Muscle layer of duodenum (tissue), 2 donors: ENCODE data around the gene IFITM5.

Source experiments
- H3K27ac ChIP-seq: one replicate; pipeline ENCODE4 v1.7.0; 2013; ENCODE audit warnings: mild to moderate bottlenecking, low read length
- H3K27me3 ChIP-seq: one replicate; pipeline ENCODE4 v1.7.0; 2013; ENCODE audit warnings: low read depth, mild to moderate bottlenecking, control low read depth, low read length
- H3K36me3 ChIP-seq, 2 donors: one replicate each; pipeline ENCODE4 v1.7.0; 2013; ENCODE audit warnings: low read length in 2 of 2, control low read depth in 1 of 2, mild to moderate bottlenecking in 1 of 2; ENCODE audit not compliant: insufficient read depth in 2 of 2, control insufficient read depth in 1 of 2
- H3K4me1 ChIP-seq, 2 donors: one replicate each; pipeline ENCODE4 v1.7.0; 2013; ENCODE audit warnings: low read length in 2 of 2, mild to moderate bottlenecking in 2 of 2, control low read depth in 1 of 2, moderate library complexity in 1 of 2; ENCODE audit not compliant: insufficient read depth in 2 of 2, control insufficient read depth in 1 of 2
- H3K4me3 ChIP-seq, 2 donors: one replicate each; pipeline ENCODE4 v1.7.0; 2013; ENCODE audit warnings: low read length in 2 of 2, low read depth in 1 of 2, mild to moderate bottlenecking in 1 of 2
- H3K9me3 ChIP-seq, 2 donors: one replicate each; pipeline ENCODE4 v1.7.0; 2013; ENCODE audit warnings: low read length in 2 of 2, control low read depth in 1 of 2, mild to moderate bottlenecking in 1 of 2; ENCODE audit not compliant: control insufficient read depth in 1 of 2
- donor health status: healthy.

IFITM5 gene

DNA sequence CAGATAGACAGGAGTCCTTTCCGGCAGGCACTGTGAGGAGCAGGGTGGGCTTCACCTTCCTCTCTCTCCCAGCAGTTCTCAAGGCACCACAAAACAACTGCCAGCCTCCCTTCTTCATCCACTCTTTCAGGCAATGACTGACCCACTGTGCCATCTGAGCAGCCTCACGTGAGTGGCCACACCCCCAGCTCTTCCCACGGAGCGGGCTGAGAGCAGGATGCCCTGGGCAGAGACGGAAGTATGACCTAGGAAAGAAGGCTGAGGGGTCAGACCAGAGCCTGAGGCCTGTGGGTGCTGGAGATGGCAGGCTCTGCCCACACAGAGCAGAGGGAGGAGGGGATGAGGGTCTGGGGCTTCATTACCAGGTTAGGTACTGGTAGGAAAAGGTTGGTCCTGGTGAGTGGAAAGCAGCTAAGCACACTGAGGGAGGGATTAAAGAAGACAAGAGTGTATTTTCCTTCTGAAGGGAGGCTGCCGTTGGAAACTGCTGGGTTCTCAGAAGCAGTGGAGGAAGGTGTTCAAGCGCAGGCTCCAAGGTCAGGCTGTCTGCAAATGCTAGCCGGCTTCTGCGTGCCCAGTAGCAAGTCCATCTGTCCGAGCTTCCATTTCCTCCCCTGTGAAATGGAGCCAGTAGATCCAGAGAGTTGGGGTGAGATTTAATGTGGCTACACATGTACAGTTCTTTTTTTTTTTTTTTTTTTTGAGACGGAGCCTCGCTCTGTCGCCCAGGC lies 16.5 kb downstream of the IFITM5 start:
- Histone ChIP-seq H3K9me3 (no peaks in the 10 kb centered on the region), H3K27ac (no peak overlapping the region), H3K4me3 (peak overlapping the region in 1 of 2 donors; percentile 31), H3K27me3 (peaks cover 43% of the 10 kb centered on the region), H3K4me1 (peaks cover 0 to 32% of the 10 kb centered on the region in 2 donors), H3K36me3 (no peaks in the 10 kb centered on the region)

DNA sequence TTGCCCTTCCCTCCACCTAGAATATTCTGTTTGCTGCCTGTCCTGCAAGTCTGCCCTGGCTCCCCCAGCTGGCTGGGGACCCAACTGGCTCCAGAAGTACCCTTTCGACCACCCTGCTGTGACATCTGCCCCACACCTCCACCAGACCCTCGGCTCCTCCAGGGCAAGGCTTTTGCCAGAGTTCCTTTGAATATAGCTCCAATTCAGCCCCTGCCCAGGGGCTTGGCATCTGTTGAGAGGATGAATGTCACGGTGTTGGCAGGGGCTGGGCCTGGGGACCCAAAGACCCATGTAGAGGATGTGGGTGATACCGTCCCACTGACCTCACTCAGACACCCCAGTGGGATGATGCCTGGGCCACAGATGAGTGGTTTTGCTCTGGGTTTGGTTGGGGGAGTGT lies 17.2 kb downstream of the IFITM5 start:
- H3K36me3 ChIP-seq = no peaks in the 10 kb centered on the region
- H3K27me3 ChIP-seq = peaks cover 43% of the 10 kb centered on the region
- peaks cover 0 to 30% of the 10 kb centered on the region in 2 donors for H3K4me1 ChIP-seq
- peak overlapping the region in 1 of 2 donors; percentile 31 for H3K4me3 ChIP-seq
- H3K9me3 ChIP-seq = no peaks in the 10 kb centered on the region
- no peak overlapping the region for H3K27ac ChIP-seq

DNA sequence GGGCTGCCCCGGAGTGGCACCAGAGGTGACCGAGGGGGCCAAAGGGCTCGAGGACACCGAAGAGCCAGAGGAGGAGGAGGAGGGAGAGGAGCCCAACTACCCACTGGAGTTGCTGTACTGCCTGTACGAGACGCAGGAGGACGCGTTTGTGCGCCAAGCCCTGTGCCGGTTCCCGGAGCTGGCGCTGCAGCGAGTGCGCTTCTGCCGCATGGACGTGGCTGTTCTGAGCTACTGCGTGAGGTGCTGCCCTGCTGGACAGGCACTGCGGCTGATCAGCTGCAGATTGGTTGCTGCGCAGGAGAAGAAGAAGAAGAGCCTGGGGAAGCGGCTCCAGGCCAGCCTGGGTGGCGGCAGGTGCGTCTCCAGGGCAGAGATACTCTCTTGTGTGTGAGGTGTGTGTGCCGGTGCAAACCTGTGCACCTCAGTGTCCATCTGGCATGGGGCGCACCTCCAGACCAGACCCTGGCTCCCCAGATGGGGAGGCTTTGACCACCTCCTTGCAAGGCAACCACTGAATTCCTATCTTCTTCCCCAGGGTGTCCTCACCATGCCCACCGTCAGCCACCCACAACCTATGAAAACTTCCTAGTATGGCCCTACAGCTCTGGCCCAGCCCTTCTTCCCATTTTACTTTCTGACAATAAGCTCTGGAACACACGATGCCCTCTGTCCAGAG lies 17.7 kb downstream of the IFITM5 start:
- Histone ChIP-seq H3K27ac (no peak overlapping the region), H3K4me3 (peak overlapping the region; percentile 31 to 51), H3K36me3 (no peaks in the 10 kb centered on the region), H3K4me1 (peaks cover 0 to 30% of the 10 kb centered on the region in 2 donors), H3K27me3 (peaks cover 43% of the 10 kb centered on the region), H3K9me3 (no peaks in the 10 kb centered on the region)

DNA sequence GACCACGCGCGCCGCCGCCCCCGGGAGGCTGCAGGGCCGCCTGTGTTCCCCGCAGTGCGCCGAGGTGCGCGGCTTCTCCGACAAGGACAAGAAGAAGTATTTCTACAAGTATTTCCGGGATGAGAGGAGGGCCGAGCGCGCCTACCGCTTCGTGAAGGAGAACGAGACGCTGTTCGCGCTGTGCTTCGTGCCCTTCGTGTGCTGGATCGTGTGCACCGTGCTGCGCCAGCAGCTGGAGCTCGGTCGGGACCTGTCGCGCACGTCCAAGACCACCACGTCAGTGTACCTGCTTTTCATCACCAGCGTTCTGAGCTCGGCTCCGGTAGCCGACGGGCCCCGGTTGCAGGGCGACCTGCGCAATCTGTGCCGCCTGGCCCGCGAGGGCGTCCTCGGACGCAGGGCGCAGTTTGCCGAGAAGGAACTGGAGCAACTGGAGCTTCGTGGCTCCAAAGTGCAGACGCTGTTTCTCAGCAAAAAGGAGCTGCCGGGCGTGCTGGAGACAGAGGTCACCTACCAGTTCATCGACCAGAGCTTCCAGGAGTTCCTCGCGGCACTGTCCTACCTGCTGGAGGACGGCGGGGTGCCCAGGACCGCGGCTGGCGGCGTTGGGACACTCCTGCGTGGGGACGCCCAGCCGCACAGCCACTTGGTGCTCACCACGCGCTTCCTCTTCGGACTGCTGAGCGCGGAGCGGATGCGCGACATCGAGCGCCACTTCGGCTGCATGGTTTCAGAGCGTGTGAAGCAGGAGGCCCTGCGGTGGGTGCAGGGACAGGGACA lies 18.4 kb downstream of the IFITM5 start:
- peaks cover 0 to 5% of the 10 kb centered on the region in 2 donors for H3K9me3 ChIP-seq
- H3K36me3 ChIP-seq = no peaks in the 10 kb centered on the region
- H3K27ac ChIP-seq = no peak overlapping the region
- peak overlapping the region; percentile 31 to 51 for H3K4me3 ChIP-seq
- H3K4me1 ChIP-seq = peaks cover 0 to 30% of the 10 kb centered on the region in 2 donors
- H3K27me3 ChIP-seq = peaks cover 43% of the 10 kb centered on the region

DNA sequence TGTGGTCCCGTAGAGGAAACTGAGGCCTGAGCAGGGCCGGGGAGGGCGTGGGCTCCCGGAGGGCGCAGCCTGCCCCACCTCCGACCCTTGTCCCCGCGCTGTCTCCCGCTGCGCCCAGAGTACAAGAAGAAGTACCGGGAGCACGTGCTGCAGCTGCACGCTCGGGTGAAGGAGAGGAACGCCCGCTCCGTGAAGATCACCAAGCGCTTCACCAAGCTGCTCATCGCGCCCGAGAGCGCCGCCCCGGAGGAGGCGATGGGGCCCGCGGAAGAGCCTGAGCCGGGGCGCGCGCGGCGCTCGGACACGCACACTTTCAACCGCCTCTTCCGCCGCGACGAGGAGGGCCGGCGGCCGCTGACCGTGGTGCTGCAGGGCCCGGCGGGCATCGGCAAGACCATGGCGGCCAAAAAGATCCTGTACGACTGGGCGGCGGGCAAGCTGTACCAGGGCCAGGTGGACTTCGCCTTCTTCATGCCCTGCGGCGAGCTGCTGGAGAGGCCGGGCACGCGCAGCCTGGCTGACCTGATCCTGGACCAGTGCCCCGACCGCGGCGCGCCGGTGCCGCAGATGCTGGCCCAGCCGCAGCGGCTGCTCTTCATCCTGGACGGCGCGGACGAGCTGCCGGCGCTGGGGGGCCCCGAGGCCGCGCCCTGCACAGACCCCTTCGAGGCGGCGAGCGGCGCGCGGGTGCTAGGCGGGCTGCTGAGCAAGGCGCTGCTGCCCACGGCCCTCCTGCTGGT lies 19.2 kb downstream of the IFITM5 start:
- peaks cover 0 to 5% of the 10 kb centered on the region in 2 donors for H3K9me3 ChIP-seq
- H3K4me3 ChIP-seq = peak overlapping the region in 1 of 2 donors; percentile 51
- no peak overlapping the region for H3K27ac ChIP-seq
- peaks cover 0 to 30% of the 10 kb centered on the region in 2 donors for H3K4me1 ChIP-seq
- H3K27me3 ChIP-seq = peaks cover 43% of the 10 kb centered on the region
- no peaks in the 10 kb centered on the region for H3K36me3 ChIP-seq

DNA sequence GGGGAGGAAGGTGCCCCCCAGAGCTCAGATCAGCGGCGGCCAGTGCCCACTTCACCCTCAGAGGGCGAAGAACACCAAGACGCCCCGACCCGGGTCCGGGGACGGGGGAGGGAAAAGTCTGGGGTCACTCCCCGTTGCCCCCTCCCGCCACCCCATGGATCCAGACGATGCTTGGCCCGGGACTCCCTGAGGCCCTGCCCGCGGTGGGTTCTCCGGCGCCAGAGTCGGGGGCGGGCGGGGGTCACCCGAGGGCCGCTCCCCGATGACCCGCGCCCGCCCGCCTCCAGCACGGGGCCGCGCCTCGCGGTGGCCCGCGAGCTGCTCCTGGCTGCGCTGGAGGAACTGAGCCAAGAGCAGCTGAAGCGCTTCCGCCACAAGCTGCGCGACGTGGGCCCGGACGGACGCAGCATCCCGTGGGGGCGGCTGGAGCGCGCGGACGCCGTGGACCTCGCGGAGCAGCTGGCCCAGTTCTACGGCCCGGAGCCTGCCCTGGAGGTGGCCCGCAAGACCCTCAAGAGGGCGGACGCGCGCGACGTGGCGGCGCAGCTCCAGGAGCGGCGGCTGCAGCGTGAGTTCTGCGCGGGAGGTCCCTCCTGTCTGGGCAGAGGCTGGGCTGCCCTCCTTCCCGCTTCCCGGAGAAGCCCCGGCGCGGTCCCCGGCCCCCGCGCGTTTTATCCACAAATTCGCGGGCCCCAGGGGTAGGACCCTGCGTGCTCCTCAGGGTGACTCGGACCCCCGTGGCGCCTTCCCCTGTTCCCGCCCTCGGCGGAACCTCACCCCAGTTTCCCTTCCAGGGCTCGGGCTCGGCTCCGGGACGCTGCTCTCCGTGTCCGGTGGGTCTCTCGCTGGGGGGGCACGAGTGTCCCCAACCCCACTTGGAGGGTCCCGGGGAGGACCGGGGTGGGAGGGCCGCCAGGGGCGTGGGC lies 20.0 kb downstream of the IFITM5 start:
- Histone ChIP-seq H3K4me1 (peaks cover 0 to 30% of the 10 kb centered on the region in 2 donors), H3K4me3 (peak overlapping the region; percentile 44 to 51), H3K9me3 (peaks cover 0 to 5% of the 10 kb centered on the region in 2 donors), H3K27ac (peak overlapping the region; percentile 80), H3K27me3 (peaks cover 43% of the 10 kb centered on the region), H3K36me3 (no peaks in the 10 kb centered on the region)

DNA sequence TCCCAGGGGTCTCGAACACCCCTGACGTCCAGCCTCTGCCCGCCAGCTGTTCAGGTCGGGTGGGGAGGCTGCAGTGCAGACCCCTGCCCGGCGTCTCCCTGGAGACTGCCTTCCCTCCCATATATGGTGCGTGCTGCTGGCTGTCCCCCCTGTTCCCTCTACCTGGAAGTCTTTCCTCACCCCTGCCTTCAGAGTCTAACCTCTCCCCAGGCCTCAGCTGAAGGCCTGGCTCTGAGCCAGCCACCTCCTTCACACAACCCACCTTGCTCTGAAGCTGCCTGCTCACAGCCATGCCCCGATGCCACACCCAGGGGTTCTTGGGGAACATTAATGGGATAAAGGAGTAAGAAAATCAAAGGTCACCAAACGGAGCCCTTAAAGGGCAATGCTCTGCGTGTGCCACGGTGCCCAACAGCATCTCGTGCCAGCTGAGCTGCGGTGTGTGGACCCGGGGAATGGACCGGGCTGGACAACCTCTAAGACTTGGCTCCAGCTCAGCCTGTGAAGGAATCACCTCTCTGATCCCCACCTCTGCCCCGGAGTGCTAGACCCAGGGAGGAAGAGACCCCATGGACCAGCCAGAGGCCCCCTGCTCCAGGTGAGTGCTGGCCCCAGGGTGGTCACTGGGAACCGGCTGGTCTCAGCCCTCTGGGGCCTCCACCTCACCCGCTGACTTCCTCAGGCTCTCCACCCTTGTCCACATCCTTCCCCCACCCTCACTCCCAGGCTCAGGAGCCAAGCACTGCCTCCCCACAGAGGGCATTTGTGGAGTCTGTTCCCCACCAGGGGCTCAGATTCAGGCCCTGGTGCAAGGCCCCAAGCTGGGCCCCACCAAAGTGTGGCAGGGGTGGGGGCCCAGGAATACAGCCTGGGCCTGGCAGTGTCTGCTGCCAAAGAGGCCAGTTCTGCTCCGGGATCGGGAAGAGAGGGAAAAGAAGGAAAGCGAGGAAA lies 21.1 kb downstream of the IFITM5 start, which contains the start of gene NLRP6:
NLRP6 (plus strand) TSS at position 407 of the 951 bp plus-strand sequence; CDS start at position 570, 163 bp downstream.
- Histone ChIP-seq H3K36me3 (no peaks in the 10 kb centered on the region), H3K27ac (peak within 1 kb of the TSS; percentile 80), H3K27me3 (peaks cover 43% of the 10 kb centered on the region), H3K4me1 (peaks cover 0 to 30% of the 10 kb centered on the region in 2 donors), H3K9me3 (peaks cover 0 to 5% of the 10 kb centered on the region in 2 donors), H3K4me3 (peak within 1 kb of the TSS; percentile 44 to 51)

DNA sequence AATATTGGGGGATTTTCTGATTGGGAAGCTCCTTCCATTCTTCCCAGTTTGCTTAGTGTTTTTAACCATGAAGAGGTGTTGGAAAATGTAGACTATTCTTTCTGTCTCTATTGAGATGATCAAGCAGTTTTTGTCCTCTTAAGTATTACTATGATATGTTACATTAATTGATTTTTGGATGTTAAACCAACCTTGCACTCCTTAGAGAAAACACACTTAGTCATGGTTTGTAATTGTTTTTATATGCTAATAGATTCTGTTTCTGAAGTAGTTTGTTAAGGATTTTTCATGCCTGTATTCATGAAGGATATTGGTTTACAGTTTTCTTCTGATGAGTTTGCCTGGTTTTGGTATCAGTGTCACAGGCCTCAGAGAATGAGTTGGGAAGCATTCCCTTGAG lies 23.1 kb downstream of the IFITM5 start:
- Histone ChIP-seq H3K36me3 (no peaks in the 10 kb centered on the region), H3K27me3 (peaks cover 24% of the 10 kb centered on the region), H3K27ac (no peak overlapping the region), H3K4me1 (peaks cover 0 to 27% of the 10 kb centered on the region in 2 donors), H3K9me3 (peaks cover 0 to 5% of the 10 kb centered on the region in 2 donors), H3K4me3 (no peak overlapping the region)

DNA sequence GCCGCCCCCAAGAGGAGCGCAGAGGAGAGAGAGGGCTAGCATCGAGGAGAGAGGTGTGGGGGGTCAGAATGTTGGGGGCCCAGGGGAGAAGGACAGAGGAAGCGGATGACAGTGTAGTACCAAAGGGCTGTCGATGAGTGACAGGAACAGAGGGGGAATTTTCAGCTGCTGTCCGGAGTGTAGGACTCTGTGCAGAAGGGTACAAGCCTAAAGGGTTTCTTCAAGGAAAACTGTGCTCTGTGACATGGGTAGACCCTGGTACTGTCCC lies 26.5 kb downstream of the IFITM5 start:
- H3K27ac ChIP-seq = peak overlapping the region; percentile 86
- H3K4me1 ChIP-seq = peaks cover 0 to under 1% of the 10 kb centered on the region in 2 donors
- H3K27me3 ChIP-seq = no peaks in the 10 kb centered on the region
- no peak overlapping the region for H3K4me3 ChIP-seq
- peaks cover 0 to 5% of the 10 kb centered on the region in 2 donors for H3K9me3 ChIP-seq
- no peaks in the 10 kb centered on the region for H3K36me3 ChIP-seq
